HepG2 (cell line): ENCODE measurements around the gene RARG. TPM values are rescaled to one million over a fixed set of nuclear protein-coding genes. Genes with fewer than 3 reads are reported as not detected.

Experiments used
- E2F5 ChIP-seq: sonication (generic); formaldehyde crosslinking; conservative IDR thresholded peaks from 2 replicates; pipeline ENCODE4 v1.4.0; 2020; ENCODE audit warnings: missing genetic modification reagents
- GATAD1 ChIP-seq: IDR thresholded peaks from 2 replicates; pipeline ENCODE4 v1.6.1; 2016; ENCODE audit warnings: missing genetic modification reagents, missing compliant biosample characterization
- GTF3A ChIP-seq: sonication (generic); formaldehyde crosslinking; conservative IDR thresholded peaks from 2 replicates; pipeline ENCODE4 v1.4.0; 2020; ENCODE audit warnings: mild to moderate bottlenecking, missing genetic modification reagents
- HNF1B ChIP-seq: sonication (generic); formaldehyde crosslinking; IDR thresholded peaks from 2 replicates; pipeline ENCODE4 v1.5.1; 2020; ENCODE audit warnings: mild to moderate bottlenecking, moderate library complexity, missing genetic modification reagents
- MBNL3 ChIP-seq: fragments of 250-450 bp; sonication (Bioruptor Pico); conservative IDR thresholded peaks from 2 replicates; pipeline ENCODE4 v1.8.0; 2022; ENCODE audit warnings: mild to moderate bottlenecking, inconsistent platforms
- MLXIP ChIP-seq: sonication (generic); formaldehyde crosslinking; IDR thresholded peaks from 2 replicates; pipeline ENCODE4 v1.9.0; 2021; ENCODE audit warnings: missing genetic modification reagents, borderline replicate concordance
- NFYB ChIP-seq: sonication (generic); formaldehyde crosslinking; IDR thresholded peaks from 2 replicates; pipeline ENCODE4 v1.4.0; 2020; ENCODE audit warnings: missing genetic modification reagents
- PAX8 ChIP-seq: sonication (generic); formaldehyde crosslinking; IDR thresholded peaks from 2 replicates; pipeline ENCODE4 v1.8.0; 2022; ENCODE audit warnings: mild to moderate bottlenecking, missing genetic modification reagents, borderline replicate concordance
- PLSCR1 ChIP-seq: sonication (generic); formaldehyde crosslinking; IDR thresholded peaks from 2 replicates; pipeline ENCODE4 v1.5.0; 2020; ENCODE audit warnings: missing genetic modification reagents, mild to moderate bottlenecking, borderline replicate concordance
- RXRB ChIP-seq: IDR thresholded peaks from 2 replicates; pipeline ENCODE4 v1.6.1; 2016; ENCODE audit warnings: borderline replicate concordance, missing genetic modification reagents, missing compliant biosample characterization
- SP5 ChIP-seq: IDR thresholded peaks from 2 replicates; pipeline ENCODE4 v1.6.1; 2016; ENCODE audit warnings: low read depth, borderline replicate concordance
- STAG1 ChIP-seq: sonication (generic); formaldehyde crosslinking; IDR thresholded peaks from 2 replicates; pipeline ENCODE4 v1.4.0; 2020; ENCODE audit warnings: missing genetic modification reagents
- ZGPAT ChIP-seq: IDR thresholded peaks from 2 replicates; pipeline ENCODE4 v1.6.1; 2016; ENCODE audit warnings: mild to moderate bottlenecking
- ZKSCAN1 ChIP-seq: fragments of 150-350 bp; IDR thresholded peaks from 2 replicates; pipeline ENCODE4 v1.6.1; 2014; ENCODE audit warnings: low read length
- ZNF10 ChIP-seq: sonication (generic); formaldehyde crosslinking; IDR thresholded peaks from 2 replicates; pipeline ENCODE4 v1.4.0; 2020; ENCODE audit warnings: mild to moderate bottlenecking, low read depth, missing genetic modification reagents, borderline replicate concordance
- ZNF337 ChIP-seq: sonication (generic); formaldehyde crosslinking; IDR thresholded peaks from 2 replicates; pipeline ENCODE4 v1.5.1; 2020; ENCODE audit warnings: missing genetic modification reagents, low read depth, mild to moderate bottlenecking, borderline replicate concordance
- ZNF432 ChIP-seq: sonication (generic); formaldehyde crosslinking; IDR thresholded peaks from 2 replicates; pipeline ENCODE4 v1.5.0; 2020; ENCODE audit warnings: missing genetic modification reagents, mild to moderate bottlenecking, borderline replicate concordance
- ZNF530 ChIP-seq: sonication (generic); formaldehyde crosslinking; IDR thresholded peaks from 2 replicates; pipeline ENCODE4 v1.5.0; 2020; ENCODE audit warnings: low read depth, mild to moderate bottlenecking, missing genetic modification reagents
- ZNF883 ChIP-seq: sonication (generic); formaldehyde crosslinking; IDR thresholded peaks from 2 replicates; pipeline ENCODE4 v1.5.1; 2020; ENCODE audit warnings: mild to moderate bottlenecking, missing genetic modification reagents; ENCODE audit errors: not compliant biosample characterization
- polyA plus RNA-seq, 8 experiments: library from polyadenylated mRNA; depleted of rRNA in 3 of 8; stranded (reverse) in 7 of 8; unstranded in 1 of 8; fragments of >200 nt; fragmentation: Illumina TruSeq in 4 of 8; extraction: Trizol in 4 of 8; gene quantifications; 2 replicates each; pipeline versions ENCODE4 v1.2.1 to v1.2.3, GENCODE V29; 2011 to 2016; ENCODE audit warnings: low read depth in 4 of 8, missing spikeins in 1 of 8, mixed read lengths in 1 of 8; ENCODE audit not compliant: insufficient read depth in 1 of 8
- total RNA-seq, 5 experiments: library from RNA; depleted of rRNA; stranded (reverse); fragments of >200 nt; fragmentation: Illumina TruSeq; extraction: Trizol; gene quantifications; 2 replicates each; pipeline ENCODE4 v1.2.3, GENCODE V29; 2016; ENCODE audit warnings: low read depth in 1 of 5

RARG gene
- total and polyA plus RNA-seq, 2 of the 13 experiments (the other 11 are each of a cell fraction or from before 2014, with no cell fraction given): 0.77 to 1.5 TPM

- TF ChIP-seq MLXIP: no peak
- peak; percentile 47; the same call in 1 of the 2 replicates for TF ChIP-seq STAG1 (CRISPR knock-in tag)
- no peak; the same call in 1 of the 2 replicates for TF ChIP-seq GATAD1 (CRISPR knock-in tag)
- no peak for TF ChIP-seq PLSCR1 (CRISPR knock-in tag)
- peak; percentile 73; the same call in 1 of the 2 replicates for TF ChIP-seq ZGPAT (CRISPR knock-in tag)
- no peak for TF ChIP-seq ZNF883 (CRISPR knock-in tag)
- no peak for TF ChIP-seq SP5
- no peak for TF ChIP-seq HNF1B (CRISPR knock-in tag)
- peak; percentile 54; the same call in 1 of the 2 replicates for TF ChIP-seq ZKSCAN1
- TF ChIP-seq RXRB: peak; percentile 85
- TF ChIP-seq E2F5 (CRISPR knock-in tag): no peak
- TF ChIP-seq MBNL3: no peak
- no peak for TF ChIP-seq PAX8 (CRISPR knock-in tag)
- TF ChIP-seq ZNF337 (CRISPR knock-in tag): no peak
- no peak for TF ChIP-seq ZNF530 (CRISPR knock-in tag)
- no peak for TF ChIP-seq NFYB (CRISPR knock-in tag)
- TF ChIP-seq ZNF432 (CRISPR knock-in tag): no peak
- no peak for TF ChIP-seq GTF3A (CRISPR knock-in tag)
- no peak for TF ChIP-seq ZNF10 (CRISPR knock-in tag)
Observed at GRCh38 chr12:53174881-53175491, 57.0 kb downstream of the RARG start (continued).
